HG03135 (cell line): ENCODE data around the gene ADTRP.
"Not testable (repeated sequence)": the region's sequence is repeated elsewhere in the genome, so short reads cannot be mapped to it uniquely, and the experiment has no call there.

Source experiments
- ATAC-seq: cut with Tn5 transposase; IDR thresholded peaks from one replicate; pipeline ENCODE4 v1.9.1; 2021; ENCODE audit warnings: mild to moderate bottlenecking, moderate library complexity; ENCODE audit not compliant: unreplicated experiment

Gene ADTRP

DNA sequence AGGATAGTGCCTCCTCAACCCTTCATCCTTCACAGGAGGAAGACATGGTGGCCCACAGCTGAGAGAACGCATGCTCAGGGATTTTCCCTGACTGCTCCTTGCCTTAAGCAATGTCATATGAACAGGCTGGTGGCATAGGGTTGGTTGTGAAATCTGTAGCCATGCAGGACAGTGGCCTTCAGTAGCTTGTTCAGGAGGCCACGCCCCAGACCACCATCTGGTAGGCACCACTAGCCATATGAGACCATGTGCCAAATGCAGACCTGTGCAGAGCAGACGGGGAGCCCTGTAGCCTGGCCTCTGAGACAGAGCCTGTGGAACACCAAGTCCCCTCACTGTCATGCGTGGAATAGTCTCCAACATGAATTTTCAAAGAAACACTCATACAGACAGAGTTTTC lies 76.5 kb downstream of the ADTRP start:
- no peak for ATAC-seq

DNA sequence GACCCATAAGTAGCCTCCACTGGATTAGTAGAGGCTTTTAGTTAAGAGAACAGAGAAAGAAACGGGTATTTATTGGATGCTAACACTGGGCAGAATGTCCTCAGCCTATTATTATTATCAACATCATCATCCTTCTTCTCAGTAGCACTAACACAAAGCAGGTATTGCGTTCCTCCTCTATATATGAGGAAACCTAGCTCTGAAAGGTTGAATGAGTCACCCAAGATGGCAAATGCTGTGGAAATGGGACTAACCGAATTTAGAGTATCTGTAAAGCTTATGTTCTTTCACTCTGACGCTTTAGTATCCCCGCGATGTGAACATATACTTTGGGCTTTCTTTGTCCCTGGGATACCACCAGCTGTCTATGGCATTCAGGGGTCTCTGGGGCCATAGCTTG lies 77.0 kb downstream of the ADTRP start:
- ATAC-seq = no peak

DNA sequence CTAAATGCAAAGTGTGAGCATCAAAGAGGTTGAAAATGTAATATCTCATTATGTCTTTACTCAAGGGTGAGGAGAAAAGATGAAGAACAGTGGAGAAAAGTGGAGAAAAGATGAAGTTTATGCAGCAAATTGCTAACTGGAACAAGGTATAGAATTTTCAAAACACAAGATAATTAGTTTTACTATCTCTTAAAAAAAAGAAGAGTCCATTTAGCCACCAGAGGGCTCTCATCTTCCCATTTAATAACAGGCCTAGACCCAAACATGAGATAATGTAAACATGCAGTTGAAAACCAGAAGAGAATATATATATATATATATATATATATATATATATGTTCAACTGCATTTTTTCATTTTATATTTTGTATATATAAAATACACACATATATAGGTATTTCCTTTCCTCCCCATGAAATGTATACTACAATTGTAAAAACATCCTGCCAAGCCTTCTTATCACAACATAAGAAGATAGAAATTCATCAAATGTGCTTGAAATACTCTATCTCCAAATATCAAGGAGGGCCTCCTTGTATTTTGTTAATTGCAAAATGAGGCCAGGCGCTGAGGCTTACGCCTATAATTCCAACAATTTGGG lies 78.4 kb downstream of the ADTRP start:
- ATAC-seq = no peak

DNA sequence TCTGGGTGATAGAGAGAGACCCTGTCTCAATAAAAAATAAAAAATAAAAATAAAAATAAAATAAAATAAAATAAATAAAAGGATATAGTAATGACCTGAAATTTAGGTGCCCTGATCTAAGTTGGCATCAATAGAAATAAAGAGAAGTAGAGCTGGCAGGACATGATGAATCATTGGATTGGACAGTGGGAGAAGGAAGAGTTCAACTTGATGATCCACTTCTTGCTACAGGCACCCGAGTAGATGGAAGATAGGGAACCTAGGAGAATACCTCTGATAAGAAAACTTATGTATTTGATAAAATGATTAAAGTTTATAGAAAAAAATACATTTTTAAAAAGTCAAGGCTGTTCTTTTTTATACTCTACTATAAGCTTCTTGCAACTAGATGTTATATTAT lies 79.0 kb downstream of the ADTRP start:
- ATAC-seq = no peak

DNA sequence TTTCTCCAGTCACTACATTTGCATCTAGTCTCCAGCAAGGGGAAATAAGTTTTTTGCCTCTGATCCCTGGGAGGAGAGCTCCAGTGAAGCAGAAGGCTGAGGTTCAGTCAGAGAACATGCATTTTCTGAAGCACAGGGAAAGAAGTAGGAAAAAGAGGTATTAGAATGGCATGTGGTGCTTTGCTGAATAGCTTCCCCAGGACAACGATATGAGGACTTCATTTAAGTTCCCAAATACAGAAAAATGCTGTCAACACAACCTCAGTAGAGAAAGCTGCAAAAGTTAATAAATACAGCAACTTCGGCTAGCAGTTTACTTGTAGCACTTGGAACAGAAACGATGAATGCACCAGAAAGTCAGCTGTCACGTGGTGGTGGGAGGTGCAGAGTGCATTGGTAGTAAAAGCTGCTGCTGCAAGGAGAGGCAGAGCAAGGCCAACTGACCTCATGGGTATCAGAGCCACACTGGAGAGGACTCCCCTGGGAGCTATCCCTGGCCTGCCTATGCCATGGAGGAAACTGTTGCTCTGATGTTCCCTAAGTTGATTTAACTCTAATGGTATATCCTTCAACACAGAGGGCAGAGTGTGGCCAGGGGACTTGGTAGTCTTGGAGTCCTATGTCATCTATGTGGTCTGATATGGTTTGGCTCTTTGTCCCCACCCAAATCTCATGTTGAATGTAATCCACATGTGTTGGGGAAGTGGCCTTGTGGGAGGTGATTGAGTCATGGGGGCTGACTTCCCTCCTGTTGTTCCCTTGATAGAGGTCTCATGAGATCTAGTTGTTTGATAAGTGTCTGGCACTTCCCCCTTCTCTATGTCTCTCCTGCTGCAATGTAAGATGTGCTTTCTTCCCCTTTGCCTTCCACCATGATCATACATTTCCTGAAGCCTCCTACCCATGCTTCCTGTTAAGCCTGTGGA lies 85.9 kb downstream of the ADTRP start:
- ATAC-seq = no peak

DNA sequence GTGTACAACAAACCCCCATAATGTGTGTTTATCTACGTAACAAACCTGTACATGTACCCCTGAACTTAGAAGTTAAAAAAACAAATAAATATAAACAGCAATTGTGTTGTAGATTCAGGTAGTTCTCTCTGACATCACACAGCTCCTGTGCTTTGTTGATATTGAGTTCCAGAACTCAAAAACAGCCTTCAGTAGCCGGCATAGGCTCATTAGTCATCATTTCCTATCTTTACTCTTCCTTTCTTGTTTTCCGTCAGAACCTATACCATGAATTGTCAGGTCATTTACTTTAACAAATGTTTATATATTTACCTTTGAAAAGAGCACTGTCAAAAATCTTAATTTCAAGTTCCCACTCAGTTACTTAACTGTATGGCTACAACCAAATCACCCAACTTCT lies 88.8 kb downstream of the ADTRP start:
- no peak for ATAC-seq

DNA sequence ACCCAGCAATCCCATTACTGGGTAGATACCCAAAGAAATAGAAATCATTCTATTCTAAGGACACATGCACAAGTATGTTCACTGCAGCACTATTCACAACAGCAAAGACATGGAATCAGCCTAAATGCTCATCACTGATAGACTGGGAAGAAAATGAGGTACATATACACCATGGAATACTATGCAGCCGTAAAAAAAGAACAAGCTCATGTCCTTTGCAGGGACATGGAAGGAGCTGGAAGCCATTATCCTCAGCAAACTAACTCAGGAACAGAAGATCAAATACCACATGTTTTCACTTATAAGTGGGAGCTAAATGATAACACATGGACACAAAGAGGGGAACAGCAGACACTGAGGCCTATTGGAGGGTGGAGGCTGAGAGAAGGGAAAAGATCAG lies 89.2 kb downstream of the ADTRP start:
- not testable (repeated sequence) for ATAC-seq

DNA sequence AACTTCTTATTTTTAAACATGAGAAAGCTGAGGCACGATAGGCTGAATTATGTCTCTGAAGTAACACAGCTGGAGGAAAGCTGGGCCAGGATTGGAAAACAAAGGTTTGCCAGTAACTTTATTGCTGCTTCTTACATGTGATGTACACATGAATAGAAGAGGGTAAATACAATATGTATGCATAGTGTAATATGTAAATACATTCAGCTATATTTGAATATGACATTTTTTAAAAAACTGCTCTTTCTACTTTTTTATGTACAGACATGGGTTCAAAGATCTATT lies 90.2 kb downstream of the ADTRP start:
- ATAC-seq = no peak

DNA sequence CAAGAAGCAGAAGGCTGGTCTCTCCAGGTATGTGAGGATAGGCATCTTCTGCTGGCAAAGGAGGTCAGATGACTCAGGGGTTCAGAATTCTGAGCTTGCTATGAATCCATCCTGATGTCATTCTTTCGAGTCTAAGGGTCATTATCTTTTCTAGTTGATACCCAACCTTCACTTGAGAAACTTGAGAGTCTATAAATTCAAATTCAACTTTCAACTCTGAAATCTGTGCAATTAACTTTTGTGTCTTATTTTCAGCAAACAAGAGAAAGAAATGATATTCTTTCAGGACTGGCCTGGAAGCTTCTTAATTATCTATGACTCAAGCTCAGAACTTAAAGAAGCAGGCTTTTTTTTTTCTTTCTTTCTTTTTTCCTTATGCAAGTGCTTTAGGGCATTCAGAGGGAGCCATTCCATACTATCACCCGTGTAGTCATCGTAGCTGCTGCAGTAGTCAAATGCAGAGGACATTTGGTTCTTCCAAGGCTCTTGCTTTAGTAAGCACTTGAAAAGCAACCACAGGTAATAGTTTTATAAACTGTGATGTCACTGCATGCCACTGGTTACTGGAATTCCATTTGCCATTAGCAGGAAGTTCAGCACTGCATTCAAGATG lies 93.0 kb downstream of the ADTRP start:
- ATAC-seq = no peak

DNA sequence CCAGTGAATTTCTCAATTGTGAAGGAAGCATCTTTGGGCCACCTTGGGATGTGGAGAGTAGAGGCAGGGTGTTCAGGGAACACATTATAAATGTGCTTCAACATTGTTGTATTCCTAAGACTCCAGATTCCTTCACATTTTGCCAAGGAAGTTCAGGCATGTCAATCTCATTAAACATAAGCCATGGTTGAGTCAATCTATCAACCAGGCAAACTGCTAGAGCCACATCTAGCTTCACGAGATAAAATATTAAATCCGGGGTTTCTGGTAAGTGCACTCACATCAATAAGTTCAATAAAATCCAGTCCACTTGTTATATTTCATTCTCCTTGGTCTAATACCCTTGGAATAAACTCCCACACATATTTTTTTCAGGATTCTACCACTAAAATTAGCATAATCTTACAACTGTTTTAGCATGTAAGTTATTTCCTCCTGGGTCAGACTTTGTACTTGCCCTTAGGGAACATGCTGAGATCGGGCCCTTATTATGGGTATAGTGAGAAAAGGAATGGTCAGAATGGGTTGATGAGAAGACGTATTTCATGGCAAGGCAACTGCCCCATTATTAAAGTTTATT lies 93.6 kb downstream of the ADTRP start:
- no peak for ATAC-seq

DNA sequence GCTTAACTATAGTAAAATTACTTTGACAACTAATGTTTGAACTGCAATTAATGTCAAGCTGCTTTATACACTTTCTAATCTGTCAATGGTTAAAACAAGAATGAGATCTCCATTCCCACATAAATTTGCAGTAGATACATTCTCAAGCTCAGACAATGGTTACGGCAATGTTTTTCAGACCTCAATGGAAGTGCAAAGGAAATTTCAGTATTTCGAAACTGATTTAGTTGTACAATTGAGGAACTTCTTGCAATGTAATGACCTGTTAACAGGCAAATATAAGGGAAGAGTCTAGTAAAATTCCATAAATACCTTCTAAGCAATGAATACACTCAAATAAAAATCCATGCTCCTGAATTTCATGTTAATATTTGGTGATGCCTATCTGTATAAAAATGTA lies 94.7 kb downstream of the ADTRP start:
- ATAC-seq = no peak

DNA sequence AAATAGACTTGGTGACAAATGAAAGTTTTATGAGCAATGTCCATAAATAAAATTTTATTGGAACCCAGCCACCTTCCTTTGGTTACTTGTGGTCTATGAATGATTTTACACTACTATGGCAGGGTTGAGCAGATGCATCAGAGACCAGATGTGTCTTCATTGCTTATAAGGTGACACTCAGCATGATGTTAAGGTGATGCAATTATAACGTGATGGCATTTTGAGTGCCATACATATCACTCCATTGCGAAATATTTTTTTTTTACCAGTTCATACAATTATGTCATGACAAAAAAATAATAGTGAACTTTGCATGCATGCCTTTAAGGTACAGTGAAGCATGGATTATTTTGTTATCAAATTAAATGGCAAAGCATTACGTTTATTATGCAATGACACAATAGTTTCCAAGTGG lies 96.0 kb downstream of the ADTRP start:
- no peak for ATAC-seq

DNA sequence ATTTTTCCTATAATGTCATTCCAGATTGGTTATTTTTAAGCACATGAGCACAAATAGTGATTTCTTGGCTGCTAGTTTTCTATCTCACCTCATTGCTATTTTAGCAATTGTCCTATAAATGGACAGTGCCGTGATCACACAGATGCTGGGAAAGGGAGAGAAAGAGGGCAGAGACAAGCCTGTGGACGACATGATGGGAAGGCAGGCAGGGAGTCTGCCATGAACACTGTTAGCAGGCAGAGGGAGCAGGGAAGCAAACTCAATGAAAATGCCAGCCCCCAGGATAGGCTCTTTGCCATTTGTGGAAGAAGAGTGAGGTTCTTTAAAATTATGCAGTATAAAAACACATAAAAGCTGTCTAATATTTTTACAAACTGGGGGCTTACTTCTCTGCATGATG lies 96.8 kb downstream of the ADTRP start:
- ATAC-seq = no peak

DNA sequence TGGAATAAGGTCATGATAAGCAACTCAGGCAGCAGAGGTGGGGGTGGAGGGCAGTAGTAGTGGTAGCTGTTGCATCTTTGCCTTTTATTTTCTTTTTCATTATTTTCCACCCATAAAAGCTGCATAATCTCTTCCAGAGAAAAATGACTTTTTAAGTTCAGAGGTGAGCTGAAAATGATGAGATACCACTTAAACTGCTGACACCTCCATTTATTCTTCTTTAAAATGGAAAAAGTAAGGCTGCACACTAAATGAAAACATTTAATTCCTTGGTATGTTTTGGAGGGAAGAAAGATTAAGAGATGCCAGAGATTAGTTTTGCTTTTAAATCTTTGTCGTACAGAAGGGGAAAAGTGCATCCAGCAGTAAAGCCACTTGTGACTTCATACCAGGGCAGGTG lies 97.2 kb downstream of the ADTRP start:
- no peak for ATAC-seq

DNA sequence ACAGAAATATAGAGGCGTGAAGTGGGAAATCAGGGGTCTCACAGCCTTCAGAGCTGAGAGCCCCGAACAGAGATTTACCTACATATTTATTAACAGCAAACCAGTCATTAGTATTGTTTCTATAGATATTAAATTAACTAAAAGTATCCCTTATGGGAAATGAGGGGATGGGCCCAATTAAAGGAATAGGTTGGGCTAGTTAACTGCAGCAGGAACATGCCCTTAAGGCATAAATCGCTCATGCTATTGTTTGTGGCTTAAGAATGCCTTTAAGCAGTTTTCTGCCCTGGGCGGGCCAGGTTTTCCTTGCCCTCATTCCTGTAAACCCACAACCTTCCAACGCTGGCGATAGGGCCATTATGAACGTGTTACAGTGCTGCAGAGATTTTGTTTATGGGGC lies 98.1 kb downstream of the ADTRP start:
- not testable (repeated sequence) for ATAC-seq

DNA sequence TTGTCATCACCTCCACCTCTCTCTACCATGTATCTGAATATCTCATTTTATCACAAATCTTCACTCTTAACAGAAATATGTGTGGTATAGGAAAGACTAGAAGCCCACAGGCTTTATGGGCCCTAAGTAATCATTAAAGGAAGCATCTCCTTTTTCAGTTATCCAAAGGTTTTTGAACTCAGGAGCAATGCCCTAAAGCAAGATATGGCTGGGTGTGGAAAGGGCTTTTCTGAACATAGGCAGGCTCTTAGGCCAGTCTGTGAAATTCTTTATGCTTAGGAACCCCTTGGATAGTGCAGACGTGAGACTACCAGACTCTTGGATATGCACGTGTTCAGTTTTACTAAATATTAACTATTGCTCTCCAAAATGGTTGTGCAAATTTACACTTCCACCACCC lies 99.5 kb downstream of the ADTRP start:
- no peak for ATAC-seq

DNA sequence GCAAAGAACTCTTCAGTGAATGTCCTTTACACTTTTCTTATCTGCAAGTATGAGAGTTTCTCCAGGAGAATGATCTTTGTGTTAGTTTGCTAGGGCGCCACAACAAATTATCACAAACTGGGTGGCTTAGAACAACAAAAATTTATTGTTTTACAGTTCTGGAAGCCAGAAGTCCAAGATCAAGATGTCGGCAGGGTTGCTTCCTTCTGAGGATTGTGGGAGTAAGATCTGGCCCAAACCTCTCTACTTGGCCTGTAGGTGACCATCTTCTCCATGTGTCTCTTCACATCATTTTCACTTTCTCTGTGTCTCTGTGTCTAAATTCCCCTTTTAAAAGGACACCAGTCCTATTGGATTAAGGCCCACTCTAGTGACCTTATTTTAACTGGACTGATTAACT lies 103.0 kb downstream of the ADTRP start:
- no peak for ATAC-seq

DNA sequence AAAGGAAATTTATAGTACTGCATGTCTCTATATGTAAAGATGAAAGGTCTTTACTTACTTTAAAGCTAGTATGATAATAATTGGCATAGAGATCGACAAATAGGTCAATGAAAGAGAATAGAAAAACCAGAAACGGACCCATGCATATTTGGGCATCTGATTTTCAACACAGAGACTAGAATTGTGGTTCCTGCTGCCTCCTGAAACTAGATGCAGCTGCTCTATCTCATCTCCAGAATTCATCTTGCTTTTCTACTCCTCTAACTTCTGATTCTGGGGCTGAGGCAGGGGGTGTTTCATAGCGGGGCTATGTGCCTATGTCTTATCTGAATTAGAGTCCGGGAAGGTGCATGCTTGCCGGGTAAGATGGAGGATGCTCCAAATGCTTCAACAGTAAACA lies 105.9 kb downstream of the ADTRP start:
- no peak for ATAC-seq

DNA sequence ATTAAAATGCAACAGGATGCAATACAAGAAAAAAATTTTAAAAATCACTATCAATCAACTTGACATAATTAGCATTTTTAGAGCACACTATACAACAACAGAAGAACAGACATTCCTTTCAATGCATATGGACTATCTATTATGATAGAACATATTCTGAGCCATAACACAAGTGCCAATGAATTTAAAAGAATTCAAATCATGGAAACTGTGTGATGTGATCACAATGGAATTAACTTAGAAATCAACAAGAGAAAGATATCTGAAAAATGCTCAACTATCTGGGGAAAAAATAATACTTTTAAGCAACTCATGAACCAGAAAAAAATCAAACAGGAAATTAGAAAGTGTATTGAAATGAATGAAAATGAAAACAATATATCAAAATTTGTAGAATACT lies 106.3 kb downstream of the ADTRP start:
- ATAC-seq = no peak

DNA sequence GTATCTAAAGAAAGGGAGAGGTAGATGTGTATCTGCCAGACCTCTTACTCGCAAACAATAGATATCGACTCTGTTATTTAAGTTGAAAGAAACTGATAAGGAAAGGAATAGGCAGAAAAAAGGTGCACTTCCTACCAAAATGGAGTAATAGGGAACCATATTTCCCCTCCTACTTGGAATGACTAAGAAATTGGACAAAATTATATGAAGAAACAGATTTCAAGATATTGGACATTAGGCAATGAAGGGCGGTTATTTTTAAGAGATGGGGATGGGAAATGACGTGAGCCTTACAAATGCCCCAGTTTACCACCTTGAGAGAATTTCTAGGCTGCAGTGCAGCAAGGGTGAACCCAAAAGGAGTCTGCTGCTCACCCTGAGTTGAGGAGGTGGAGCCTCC lies 108.9 kb downstream of the ADTRP start:
- ATAC-seq = no peak

DNA sequence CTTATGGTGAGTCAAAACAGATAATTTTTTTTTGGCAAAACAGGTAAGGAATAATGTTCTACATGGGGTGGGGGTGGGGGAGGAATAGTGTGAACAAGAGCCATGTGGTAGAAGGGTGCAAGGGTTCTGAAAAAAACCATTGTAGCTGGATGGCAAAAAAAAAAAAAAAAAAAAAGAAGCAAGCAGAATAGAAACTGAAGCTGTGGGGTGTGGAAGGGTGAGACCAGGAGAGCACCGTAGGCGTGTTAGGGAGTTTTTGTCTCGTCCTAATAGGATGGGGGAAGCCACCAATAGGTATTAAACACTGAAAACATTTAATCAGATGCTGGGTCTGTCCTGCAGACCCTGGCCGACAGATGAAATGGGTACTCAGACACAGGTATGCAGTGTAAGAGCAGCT lies 110.1 kb downstream of the ADTRP start:
- no peak for ATAC-seq

DNA sequence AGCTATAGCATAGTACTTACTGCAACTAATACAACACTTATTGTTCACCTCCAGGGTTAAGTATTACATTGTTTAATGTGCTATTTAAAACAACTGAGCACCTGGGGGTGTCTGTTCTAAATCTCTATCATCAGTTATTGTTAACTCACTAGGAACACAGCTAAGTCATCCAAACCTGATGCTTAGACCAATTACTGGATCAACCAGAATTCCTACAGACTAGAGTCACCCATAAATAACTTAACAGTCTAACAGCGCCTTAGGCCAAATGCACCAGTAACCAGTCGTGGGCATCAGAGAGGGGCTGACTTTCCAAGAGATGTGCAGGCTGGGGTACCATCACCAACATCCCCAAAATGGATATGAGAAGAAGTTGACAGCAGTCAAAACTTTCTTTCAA lies 110.7 kb downstream of the ADTRP start:
- ATAC-seq = no peak
